Esophagus squamous epithelium (tissue), 4 donors: ENCODE results near the gene ADAM12.

Experiments
- CTCF ChIP-seq, 6 experiments: fragments of 450-650 bp in 4 of 6; fragments of 200-600 bp in 2 of 6; sonication (generic) in 2 of 6; IDR thresholded peaks; one replicate each; pipeline ENCODE4 v1.5.1; 2016 to 2019; ENCODE audit warnings: antibody characterized with exemption in 6 of 6, mild to moderate bottlenecking in 4 of 6, moderate library complexity in 4 of 6
- POLR2A ChIP-seq, 4 donors: fragments of 450-650 bp; IDR thresholded peaks; one replicate each; pipeline ENCODE4 v1.6.1; 2017; ENCODE audit warnings: antibody characterized with exemption in 4 of 4, mild to moderate bottlenecking in 4 of 4, moderate library complexity in 3 of 4

- TF ChIP-seq CTCF (IDR thresholded peaks at IDR 0.05): no peak
- TF ChIP-seq POLR2A (IDR thresholded peaks at IDR 0.05): no peak
These were observed 182.6 kb downstream of the ADAM12 start for GRCh38 chr10:126205486-126206205.
